Prostate gland (tissue), 2 donors: ENCODE measurements around the gene MYL7. TPM values are rescaled to one million over a fixed set of nuclear protein-coding genes. Genes with fewer than 3 reads are reported as not detected.

Source experiments
- DNase-seq: peaks from one replicate; pipeline ENCODE4 v3.0.0-alpha.2; 2019; ENCODE audit warnings: low spot score
- H3K27ac ChIP-seq, 2 donors: fragments of 200-600 bp; sonication (generic); 2 replicates each; pipeline ENCODE4 v1.5.1; 2017 to 2019
- H3K27me3 ChIP-seq: fragments of 200-600 bp; sonication (generic); replicated peaks from 2 replicates; pipeline ENCODE4 v1.5.1; 2019; ENCODE audit not compliant: insufficient read depth
- H3K36me3 ChIP-seq, 2 donors: fragments of 200-600 bp; sonication (generic); 1 replicate in 1 of 2; 2 replicates in 1 of 2; pipeline versions ENCODE4 v1.5.1 to v1.8.1; 2017 to 2019
- H3K4me1 ChIP-seq: fragments of 200-600 bp; sonication (generic); replicated peaks from 2 replicates; pipeline ENCODE4 v1.5.1; 2019
- H3K4me3 ChIP-seq, 2 donors: fragments of 200-600 bp; sonication (generic); 2 replicates each; pipeline ENCODE4 v1.5.1; 2017 to 2019
- H3K9me3 ChIP-seq: fragments of 200-600 bp; sonication (generic); 2 replicates; pipeline ENCODE4 v1.5.1; 2017
- CTCF ChIP-seq, 4 experiments: fragments of 200-600 bp in 2 of 4; fragments of 450-650 bp in 2 of 4; sonication (generic) in 2 of 4; IDR thresholded peaks; 1 replicate in 3 of 4; 2 replicates in 1 of 4; pipeline ENCODE4 v1.5.1; 2016 to 2019; ENCODE audit warnings: antibody characterized with exemption in 4 of 4, mild to moderate bottlenecking in 2 of 4, moderate library complexity in 2 of 4
- POLR2A ChIP-seq: fragments of 450-650 bp; IDR thresholded peaks from one replicate; pipeline ENCODE4 v1.6.1; 2016; ENCODE audit warnings: antibody characterized with exemption, mild to moderate bottlenecking
- POLR2AphosphoS5 ChIP-seq: sonication (generic); formaldehyde crosslinking; IDR thresholded peaks from one replicate; pipeline ENCODE4 v1.6.1; 2017; ENCODE audit warnings: antibody characterized with exemption
- WGBS: methylation state at CpG from one replicate; pipeline ENCODE4 v1.1.5; 2018; 5-methylcytosine and 5-hydroxymethylcytosine counted together
- intact Hi-C: fragments of 100-400 bp; cut with DNase I; formaldehyde crosslinking; loops from one replicate; pipeline ENCODE4 v1.14.2; 2022
- total RNA-seq, 2 donors: library from RNA; depleted of rRNA; stranded (reverse); fragments of >200 nt; gene quantifications; one replicate each; pipeline ENCODE4 v1.1.0, GENCODE V29; 2016

The MYL7 gene
- total RNA-seq, 2 donors from 2014 or later, result not detected

- Histone ChIP-seq H3K4me3 (no peak overlapping the region), H3K27ac (no peak overlapping the region), H3K9me3 (no peaks in the 10 kb centered on the region), H3K4me1 (no peaks in the 10 kb centered on the region), H3K36me3 (no peaks in the 10 kb centered on the region), H3K27me3 (no peaks in the 10 kb centered on the region)
- intact Hi-C loops, result no loop called here
- no peak for DNase-seq
- WGBS, result 82% methylated on average over 25 of the region's 25 CpGs
- TF ChIP-seq CTCF (IDR thresholded peaks at IDR 0.05) (no peak), POLR2AphosphoS5 (no peak), POLR2A (no peak)
Measured at GRCh38 chr7:44116789-44117666, 24.1 kb downstream of the MYL7 start.

- 81% methylated on average over 17 of the region's 17 CpGs for WGBS
- Histone ChIP-seq H3K4me3 (no peak overlapping the region), H3K27ac (no peak overlapping the region), H3K9me3 (no peaks in the 10 kb centered on the region), H3K4me1 (no peaks in the 10 kb centered on the region), H3K36me3 (no peaks in the 10 kb centered on the region), H3K27me3 (no peaks in the 10 kb centered on the region)
- TF ChIP-seq POLR2AphosphoS5, result no peak
- no peak for TF ChIP-seq CTCF (IDR thresholded peaks at IDR 0.05)
- no peak for TF ChIP-seq POLR2A
- no peak for DNase-seq
- intact Hi-C loops, result no loop called here
Measured at GRCh38 chr7:44116087-44116788, 24.9 kb downstream of the MYL7 start.

- TF ChIP-seq POLR2A, result no peak
- TF ChIP-seq POLR2AphosphoS5, result no peak
- TF ChIP-seq CTCF (IDR thresholded peaks at IDR 0.05), result no peak
- no peak overlapping the region for H3K4me3 ChIP-seq
- intact Hi-C loops, result no loop called here
- DNase-seq, result no peak
- H3K4me1 ChIP-seq, result no peaks in the 10 kb centered on the region
- H3K27ac ChIP-seq, result no peak overlapping the region
- no peaks in the 10 kb centered on the region for H3K27me3 ChIP-seq
- WGBS, result 87% methylated on average over 12 of the region's 12 CpGs
- H3K9me3 ChIP-seq, result no peaks in the 10 kb centered on the region
- no peaks in the 10 kb centered on the region for H3K36me3 ChIP-seq
Measured at GRCh38 chr7:44114586-44115310, 26.4 kb downstream of the MYL7 start.

GRCh38 chr7:44113764-44114354 is 27.3 kb downstream of the MYL7 start:
- intact Hi-C loops, result no loop called here
- 91% methylated on average over 24 of the region's 24 CpGs for WGBS
- H3K4me1 ChIP-seq, result no peaks in the 10 kb centered on the region
- no peak overlapping the region for H3K4me3 ChIP-seq
- H3K27ac ChIP-seq, result no peak overlapping the region
- H3K9me3 ChIP-seq, result no peaks in the 10 kb centered on the region
- H3K27me3 ChIP-seq, result no peaks in the 10 kb centered on the region
- no peak for DNase-seq
- no peaks in the 10 kb centered on the region for H3K36me3 ChIP-seq
- TF ChIP-seq POLR2AphosphoS5 (no peak), POLR2A (no peak)
